ENCODE results near the gene ARHGAP24.

DNA sequence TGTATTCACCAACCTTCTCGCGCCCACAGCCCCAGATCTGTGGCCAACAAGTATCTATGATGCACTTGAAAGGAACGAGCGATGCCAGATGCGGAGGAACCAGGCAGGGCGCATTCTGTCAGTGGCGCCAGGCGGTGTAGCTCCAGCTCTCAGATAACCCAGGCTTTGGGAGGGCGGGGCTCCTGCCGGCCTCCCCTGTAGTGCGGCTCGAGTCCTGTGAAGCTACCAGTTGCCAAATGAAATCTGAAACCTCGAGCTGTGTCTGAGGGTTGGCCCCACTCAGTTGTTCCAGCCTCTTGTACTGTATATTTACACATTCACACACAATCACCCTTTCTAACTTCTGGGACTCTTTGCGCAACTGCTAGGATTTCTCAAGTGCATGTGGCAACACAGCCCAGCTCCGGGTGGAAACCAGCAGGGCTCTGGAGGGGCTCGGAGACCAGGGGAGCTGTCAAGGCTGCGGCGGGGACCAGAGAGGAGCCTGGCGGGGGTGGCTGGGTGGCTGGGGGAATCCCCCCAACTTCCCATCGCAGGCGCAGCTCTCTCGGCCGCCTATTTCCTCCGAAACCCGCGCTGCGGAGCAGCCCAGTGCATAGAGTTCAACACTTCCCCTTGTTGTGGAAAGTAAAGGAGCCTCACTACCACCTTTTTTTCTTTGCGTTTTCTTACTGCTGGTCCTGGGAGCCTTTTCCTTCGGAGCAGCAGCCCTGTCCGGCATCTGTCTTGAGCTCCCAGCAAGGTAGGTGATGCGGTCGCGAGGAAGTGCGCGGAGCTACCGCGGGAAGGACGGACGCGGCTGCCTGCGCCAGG lies at the start of gene ARHGAP24:
- TF ChIP-seq, protein P1, sequence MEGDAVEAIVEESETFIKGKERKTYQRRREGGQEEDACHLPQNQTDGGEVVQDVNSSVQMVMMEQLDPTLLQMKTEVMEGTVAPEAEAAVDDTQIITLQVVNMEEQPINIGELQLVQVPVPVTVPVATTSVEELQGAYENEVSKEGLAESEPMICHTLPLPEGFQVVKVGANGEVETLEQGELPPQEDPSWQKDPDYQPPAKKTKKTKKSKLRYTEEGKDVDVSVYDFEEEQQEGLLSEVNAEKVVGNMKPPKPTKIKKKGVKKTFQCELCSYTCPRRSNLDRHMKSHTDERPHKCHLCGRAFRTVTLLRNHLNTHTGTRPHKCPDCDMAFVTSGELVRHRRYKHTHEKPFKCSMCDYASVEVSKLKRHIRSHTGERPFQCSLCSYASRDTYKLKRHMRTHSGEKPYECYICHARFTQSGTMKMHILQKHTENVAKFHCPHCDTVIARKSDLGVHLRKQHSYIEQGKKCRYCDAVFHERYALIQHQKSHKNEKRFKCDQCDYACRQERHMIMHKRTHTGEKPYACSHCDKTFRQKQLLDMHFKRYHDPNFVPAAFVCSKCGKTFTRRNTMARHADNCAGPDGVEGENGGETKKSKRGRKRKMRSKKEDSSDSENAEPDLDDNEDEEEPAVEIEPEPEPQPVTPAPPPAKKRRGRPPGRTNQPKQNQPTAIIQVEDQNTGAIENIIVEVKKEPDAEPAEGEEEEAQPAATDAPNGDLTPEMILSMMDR (IDR thresholded peaks at IDR 0.05) = no peak
- TF ChIP-seq POLR2A (IDR thresholded peaks at IDR 0.05) = no peak
- TF ChIP-seq EP300 (IDR thresholded peaks at IDR 0.05) = no peak

Data from ovary (tissue), 3 donors.